SK-N-SH (cell line): ENCODE measurements around the gene SLC28A3. TPM values are rescaled to one million over a fixed set of nuclear protein-coding genes. Genes with fewer than 3 reads are reported as not detected.

Experiments used
- CTCF ChIA-PET: fragments of 300-600, 350-600 bp; formaldehyde crosslinking; extraction: SDS; loops from one replicate; lab custom pipeline; 2021; lab: Yijun Ruan, JAX
- POLR2A ChIA-PET: fragments of 350-600 bp; sonication (Branson Sonifier 250); formaldehyde crosslinking; extraction: SDS; loops from one replicate; lab custom pipeline; 2020; ENCODE audit warnings: antibody characterized with exemption, inconsistent platforms; lab: Yijun Ruan, JAX
- DNase-seq: peaks from one replicate; pipeline ENCODE4 v3.0.0; 2012
- H2AFZ ChIP-seq: fragments of 200-600 bp; sonication (generic); 2 replicates; pipeline ENCODE4 v1.8.1; 2016; ENCODE audit warnings: antibody characterized with exemption, mild to moderate bottlenecking, low read depth
- H3F3A ChIP-seq: fragments of 200-600 bp; sonication (generic); replicated peaks from 2 replicates; pipeline ENCODE3; 2016; ENCODE audit warnings: antibody characterized with exemption, mild to moderate bottlenecking; ENCODE audit not compliant: insufficient read depth
- H3K27ac ChIP-seq, 2 experiments: fragments of 200-500 bp in 1 of 2; fragments of 200-600 bp in 1 of 2; sonication (Bioruptor generic) in 1 of 2; sonication (generic), shearing (Covaris generic) in 1 of 2; 2 replicates each; pipeline versions ENCODE4 v1.5.1 to v1.6.1; 2014 to 2016; ENCODE audit warnings: low read depth in 2 of 2, inconsistent platforms in 1 of 2, low read length in 1 of 2, mild to moderate bottlenecking in 1 of 2, mixed read lengths in 1 of 2
- H3K27me3 ChIP-seq: fragments of 200-600 bp; sonication (generic), shearing (Covaris generic); 2 replicates; pipeline ENCODE4 v1.6.1; 2016; ENCODE audit warnings: mixed run types; ENCODE audit not compliant: insufficient read depth
- H3K36me3 ChIP-seq, 2 experiments: fragments of 200-500 bp in 1 of 2; fragments of 200-600 bp in 1 of 2; sonication (Bioruptor generic) in 1 of 2; sonication (generic) in 1 of 2; replicated peaks in 1 of 2; 2 replicates each; pipeline versions ENCODE3 to v1.5.1; 2014 to 2016; ENCODE audit warnings: low read length in 1 of 2, mild to moderate bottlenecking in 1 of 2; ENCODE audit not compliant: insufficient read depth in 2 of 2, control insufficient read depth in 1 of 2
- H3K4me1 ChIP-seq, 2 experiments: fragments of 200-500 bp in 1 of 2; fragments of 200-600 bp in 1 of 2; sonication (Bioruptor generic) in 1 of 2; sonication (generic), shearing (Covaris generic) in 1 of 2; 2 replicates each; pipeline versions ENCODE4 v1.5.1 to v1.6.1; 2014 to 2016; ENCODE audit warnings: low read depth in 1 of 2, low read length in 1 of 2, mixed run types in 1 of 2; ENCODE audit not compliant: insufficient read depth in 2 of 2, control insufficient read depth in 1 of 2
- H3K4me2 ChIP-seq: fragments of 200-600 bp; sonication (generic), shearing (Covaris generic); 2 replicates; pipeline ENCODE4 v1.6.1; 2017; ENCODE audit warnings: mixed run types
- H3K4me3 ChIP-seq, 2 experiments: fragments of 200-500 bp in 1 of 2; fragments of 200-600 bp in 1 of 2; sonication (Bioruptor generic) in 1 of 2; sonication (generic), shearing (Covaris generic) in 1 of 2; 2 replicates each; pipeline versions ENCODE4 v1.5.1 to v1.8.1; 2014 to 2016; ENCODE audit warnings: low read depth in 2 of 2, inconsistent platforms in 1 of 2, low read length in 1 of 2, mild to moderate bottlenecking in 1 of 2, mixed read lengths in 1 of 2, moderate library complexity in 1 of 2
- H3K79me2 ChIP-seq: fragments of 200-600 bp; sonication (generic); 2 replicates; pipeline ENCODE4 v1.8.1; 2017; ENCODE audit warnings: mild to moderate bottlenecking; ENCODE audit not compliant: insufficient read depth
- H3K9ac ChIP-seq: fragments of 200-600 bp; sonication (generic); 2 replicates; pipeline ENCODE4 v1.6.1; 2017; ENCODE audit warnings: mixed run types
- H3K9me2 ChIP-seq: fragments of 200-600 bp; sonication (generic); 2 replicates; pipeline ENCODE4 v1.6.1; 2017; ENCODE audit warnings: mixed run types
- H3K9me3 ChIP-seq: fragments of 200-600 bp; sonication (generic); 2 replicates; pipeline ENCODE4 v1.6.1; 2017; ENCODE audit warnings: mixed run types, mild to moderate bottlenecking, moderate library complexity
- H4K20me1 ChIP-seq: fragments of 200-600 bp; sonication (generic); 2 replicates; pipeline ENCODE4 v1.6.1; 2017; ENCODE audit warnings: mild to moderate bottlenecking, mixed run types; ENCODE audit not compliant: insufficient read depth
- CHD2 ChIP-seq: fragments of 150-350 bp; IDR thresholded peaks from 2 replicates; pipeline ENCODE4 v1.6.1; 2018; ENCODE audit warnings: low read length; ENCODE audit not compliant: partially characterized antibody
- ELF1 ChIP-seq: IDR thresholded peaks from 2 replicates; pipeline ENCODE4 v1.4.0; 2012
- EZH2phosphoT487 ChIP-seq: fragments of 200-600 bp; sonication (generic); IDR thresholded peaks from 2 replicates; pipeline ENCODE4 v1.6.1; 2017; ENCODE audit warnings: low read depth, mixed run types, mild to moderate bottlenecking, antibody characterized with exemption, moderate library complexity, borderline replicate concordance
- FOXJ3 ChIP-seq: sonication (generic); formaldehyde crosslinking; IDR thresholded peaks from 2 replicates; pipeline ENCODE4 v1.5.1; 2020; ENCODE audit warnings: mild to moderate bottlenecking, missing genetic modification reagents
- GATA2 ChIP-seq: sonication (generic); formaldehyde crosslinking; IDR thresholded peaks from 2 replicates; pipeline ENCODE4 v1.5.0; 2020; ENCODE audit warnings: mild to moderate bottlenecking, missing genetic modification reagents
- JUND ChIP-seq: IDR thresholded peaks from 2 replicates; pipeline ENCODE4 v1.4.0; 2012
- POLR2AphosphoS5 ChIP-seq: IDR thresholded peaks from 2 replicates; pipeline ENCODE4 v1.6.1; 2012; ENCODE audit warnings: low read depth, low read length
- REST ChIP-seq: IDR thresholded peaks from 2 replicates; pipeline ENCODE4 v1.6.1; 2012; ENCODE audit warnings: mild to moderate bottlenecking, low read depth, low read length, moderate library complexity
- RFX5 ChIP-seq: IDR thresholded peaks from 2 replicates; pipeline ENCODE4 v1.6.1; 2012; ENCODE audit warnings: mild to moderate bottlenecking, improper control_type of control experiment, low read length
- SIN3A ChIP-seq: IDR thresholded peaks from 2 replicates; pipeline ENCODE4 v1.6.1; 2012; ENCODE audit warnings: low read depth, mild to moderate bottlenecking, low read length, moderate library complexity, borderline replicate concordance
- TCF12 ChIP-seq: IDR thresholded peaks from 2 replicates; pipeline ENCODE4 v1.4.0; 2012
- YY1 ChIP-seq: IDR thresholded peaks from 2 replicates; pipeline ENCODE4 v1.4.0; 2012; ENCODE audit warnings: low read depth, mild to moderate bottlenecking
- WGBS: methylation state at CpG from one replicate; pipeline ENCODE4 v1.1.6; 2017; ENCODE audit warnings: low lambda C conversion rate; 5-methylcytosine and 5-hydroxymethylcytosine counted together
- polyA plus RNA-seq, 3 experiments: library from polyadenylated mRNA; depleted of rRNA; stranded (reverse); fragments of >200 nt; gene quantifications; 2 replicates each; pipeline ENCODE4 v1.2.3, GENCODE V29; 2012
- TF ChIP-seq, protein P1 (sequence below): fragments of 150-350 bp; IDR thresholded peaks from 2 replicates; pipeline ENCODE4 v1.6.1; 2016; ENCODE audit warnings: mild to moderate bottlenecking, low read depth, low read length
- TF ChIP-seq, protein P2 (sequence below): fragments of 150-350 bp; IDR thresholded peaks from 2 replicates; pipeline ENCODE4 v1.6.1; 2017; ENCODE audit warnings: antibody characterized with exemption, low read length, low read depth, borderline replicate concordance

The SLC28A3 gene
- polyA plus RNA-seq, 1 of the 3 experiments (the other 2 are of a cell fraction) = 0.23 TPM

- Histone ChIP-seq H3K27ac (no peak overlapping the region), H3K9me2 (no peaks in the 10 kb centered on the region), H3K4me1 (no peaks in the 10 kb centered on the region; a peak in 1 of 4 replicates), H3K9ac (no peak overlapping the region), H3F3A (no peaks in the 10 kb centered on the region), H4K20me1 (no peaks in the 10 kb centered on the region), H3K79me2 (no peaks in the 10 kb centered on the region), H3K4me3 (no peak overlapping the region)
- TF ChIP-seq ELF1 (no peak), POLR2AphosphoS5 (no peak), FOXJ3 (CRISPR knock-in tag) (no peak), JUND (no peak), EZH2phosphoT487 (no peak), GATA2 (CRISPR knock-in tag) (no peak), TCF12 (no peak), YY1 (no peak), CHD2 (no peak)
- TF ChIP-seq, protein P1, sequence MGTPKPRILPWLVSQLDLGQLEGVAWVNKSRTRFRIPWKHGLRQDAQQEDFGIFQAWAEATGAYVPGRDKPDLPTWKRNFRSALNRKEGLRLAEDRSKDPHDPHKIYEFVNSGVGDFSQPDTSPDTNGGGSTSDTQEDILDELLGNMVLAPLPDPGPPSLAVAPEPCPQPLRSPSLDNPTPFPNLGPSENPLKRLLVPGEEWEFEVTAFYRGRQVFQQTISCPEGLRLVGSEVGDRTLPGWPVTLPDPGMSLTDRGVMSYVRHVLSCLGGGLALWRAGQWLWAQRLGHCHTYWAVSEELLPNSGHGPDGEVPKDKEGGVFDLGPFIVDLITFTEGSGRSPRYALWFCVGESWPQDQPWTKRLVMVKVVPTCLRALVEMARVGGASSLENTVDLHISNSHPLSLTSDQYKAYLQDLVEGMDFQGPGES = no peak
- TF ChIP-seq, all 33 proteins: peak for 0
- Histone ChIP-seq H3K27me3 (no peaks in the 10 kb centered on the region), H3K4me2 (no peak overlapping the region), H3K36me3 (no peaks in the 10 kb centered on the region), H3K9me3 (no peaks in the 10 kb centered on the region), H2AFZ (no peak overlapping the region)
- POLR2A ChIA-PET = no interaction called here
- no peak for DNase-seq
- CTCF ChIA-PET = interaction anchor here (1.4 to 1.6 kb wide), 2 partner anchors 10 to 31 kb away, joined by 3 to 5 read pairs; no protein-coding TSS in a partner anchor
- 64% methylated on average over 4 of the region's 4 CpGs for WGBS
Observed at GRCh38 chr9:84229191-84229590, 111.4 kb downstream of the SLC28A3 start.

GRCh38 chr9:84228130-84228720, 112.3 kb downstream of the SLC28A3 start:
- POLR2A ChIA-PET = no interaction called here
- no peak for DNase-seq
- Histone ChIP-seq H3K4me1 (no peaks in the 10 kb centered on the region; a peak in 1 of 4 replicates), H3K4me3 (no peak overlapping the region), H3F3A (no peaks in the 10 kb centered on the region), H4K20me1 (no peaks in the 10 kb centered on the region), H3K9me3 (no peaks in the 10 kb centered on the region), H3K27me3 (no peaks in the 10 kb centered on the region), H2AFZ (no peak overlapping the region), H3K79me2 (no peaks in the 10 kb centered on the region), H3K9me2 (no peaks in the 10 kb centered on the region), H3K4me2 (no peak overlapping the region), H3K36me3 (no peaks in the 10 kb centered on the region), H3K9ac (no peak overlapping the region), H3K27ac (no peak overlapping the region)
- TF ChIP-seq RFX5 (no peak), JUND (no peak), SIN3A (no peak), REST (no peak), CHD2 (no peak)
- TF ChIP-seq, protein P2, sequence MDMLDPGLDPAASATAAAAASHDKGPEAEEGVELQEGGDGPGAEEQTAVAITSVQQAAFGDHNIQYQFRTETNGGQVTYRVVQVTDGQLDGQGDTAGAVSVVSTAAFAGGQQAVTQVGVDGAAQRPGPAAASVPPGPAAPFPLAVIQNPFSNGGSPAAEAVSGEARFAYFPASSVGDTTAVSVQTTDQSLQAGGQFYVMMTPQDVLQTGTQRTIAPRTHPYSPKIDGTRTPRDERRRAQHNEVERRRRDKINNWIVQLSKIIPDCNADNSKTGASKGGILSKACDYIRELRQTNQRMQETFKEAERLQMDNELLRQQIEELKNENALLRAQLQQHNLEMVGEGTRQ = no peak
- 72% methylated on average over 4 of the region's 5 CpGs for WGBS
- CTCF ChIA-PET = interaction anchor here (1.4 kb wide), 1 partner anchor 11 kb away, joined by 3 read pairs; no protein-coding TSS in a partner anchor
